SK-N-SH (cell line): ENCODE results near the gene BUB3. TPM values are rescaled to one million over a fixed set of nuclear protein-coding genes. Genes with fewer than 3 reads are reported as not detected.
A peak's percentile ranks its signal among the peaks of the same experiment; 100 is the strongest.

Experiments used
- CTCF ChIA-PET: fragments of 300-600, 350-600 bp; formaldehyde crosslinking; extraction: SDS; loops from one replicate; lab custom pipeline; 2021; lab: Yijun Ruan, JAX
- POLR2A ChIA-PET: fragments of 350-600 bp; sonication (Branson Sonifier 250); formaldehyde crosslinking; extraction: SDS; loops from one replicate; lab custom pipeline; 2020; ENCODE audit warnings: antibody characterized with exemption, inconsistent platforms; lab: Yijun Ruan, JAX
- DNase-seq: peaks from one replicate; pipeline ENCODE4 v3.0.0; 2012
- H2AFZ ChIP-seq: fragments of 200-600 bp; sonication (generic); 2 replicates; pipeline ENCODE4 v1.8.1; 2016; ENCODE audit warnings: antibody characterized with exemption, mild to moderate bottlenecking, low read depth
- H3F3A ChIP-seq: fragments of 200-600 bp; sonication (generic); replicated peaks from 2 replicates; pipeline ENCODE3; 2016; ENCODE audit warnings: antibody characterized with exemption, mild to moderate bottlenecking; ENCODE audit not compliant: insufficient read depth
- H3K27ac ChIP-seq, 2 experiments: fragments of 200-500 bp in 1 of 2; fragments of 200-600 bp in 1 of 2; sonication (Bioruptor generic) in 1 of 2; sonication (generic), shearing (Covaris generic) in 1 of 2; 2 replicates each; pipeline versions ENCODE4 v1.5.1 to v1.6.1; 2014 to 2016; ENCODE audit warnings: low read depth in 2 of 2, inconsistent platforms in 1 of 2, low read length in 1 of 2, mild to moderate bottlenecking in 1 of 2, mixed read lengths in 1 of 2
- H3K27me3 ChIP-seq: fragments of 200-600 bp; sonication (generic), shearing (Covaris generic); 2 replicates; pipeline ENCODE4 v1.6.1; 2016; ENCODE audit warnings: mixed run types; ENCODE audit not compliant: insufficient read depth
- H3K36me3 ChIP-seq, 2 experiments: fragments of 200-500 bp in 1 of 2; fragments of 200-600 bp in 1 of 2; sonication (Bioruptor generic) in 1 of 2; sonication (generic) in 1 of 2; replicated peaks in 1 of 2; 2 replicates each; pipeline versions ENCODE3 to v1.5.1; 2014 to 2016; ENCODE audit warnings: low read length in 1 of 2, mild to moderate bottlenecking in 1 of 2; ENCODE audit not compliant: insufficient read depth in 2 of 2, control insufficient read depth in 1 of 2
- H3K4me1 ChIP-seq, 2 experiments: fragments of 200-500 bp in 1 of 2; fragments of 200-600 bp in 1 of 2; sonication (Bioruptor generic) in 1 of 2; sonication (generic), shearing (Covaris generic) in 1 of 2; 2 replicates each; pipeline versions ENCODE4 v1.5.1 to v1.6.1; 2014 to 2016; ENCODE audit warnings: low read depth in 1 of 2, low read length in 1 of 2, mixed run types in 1 of 2; ENCODE audit not compliant: insufficient read depth in 2 of 2, control insufficient read depth in 1 of 2
- H3K4me2 ChIP-seq: fragments of 200-600 bp; sonication (generic), shearing (Covaris generic); 2 replicates; pipeline ENCODE4 v1.6.1; 2017; ENCODE audit warnings: mixed run types
- H3K4me3 ChIP-seq, 2 experiments: fragments of 200-500 bp in 1 of 2; fragments of 200-600 bp in 1 of 2; sonication (Bioruptor generic) in 1 of 2; sonication (generic), shearing (Covaris generic) in 1 of 2; 2 replicates each; pipeline versions ENCODE4 v1.5.1 to v1.8.1; 2014 to 2016; ENCODE audit warnings: low read depth in 2 of 2, inconsistent platforms in 1 of 2, low read length in 1 of 2, mild to moderate bottlenecking in 1 of 2, mixed read lengths in 1 of 2, moderate library complexity in 1 of 2
- H3K79me2 ChIP-seq: fragments of 200-600 bp; sonication (generic); 2 replicates; pipeline ENCODE4 v1.8.1; 2017; ENCODE audit warnings: mild to moderate bottlenecking; ENCODE audit not compliant: insufficient read depth
- H3K9ac ChIP-seq: fragments of 200-600 bp; sonication (generic); 2 replicates; pipeline ENCODE4 v1.6.1; 2017; ENCODE audit warnings: mixed run types
- H3K9me2 ChIP-seq: fragments of 200-600 bp; sonication (generic); 2 replicates; pipeline ENCODE4 v1.6.1; 2017; ENCODE audit warnings: mixed run types
- H3K9me3 ChIP-seq: fragments of 200-600 bp; sonication (generic); 2 replicates; pipeline ENCODE4 v1.6.1; 2017; ENCODE audit warnings: mixed run types, mild to moderate bottlenecking, moderate library complexity
- H4K20me1 ChIP-seq: fragments of 200-600 bp; sonication (generic); 2 replicates; pipeline ENCODE4 v1.6.1; 2017; ENCODE audit warnings: mild to moderate bottlenecking, mixed run types; ENCODE audit not compliant: insufficient read depth
- CTCF ChIP-seq: fragments of 200-600 bp; sonication (generic); IDR thresholded peaks from 2 replicates; pipeline ENCODE4 v1.6.1; 2017; ENCODE audit warnings: antibody characterized with exemption, mild to moderate bottlenecking, moderate library complexity
- ELF1 ChIP-seq: IDR thresholded peaks from 2 replicates; pipeline ENCODE4 v1.4.0; 2012
- EZH2phosphoT487 ChIP-seq: fragments of 200-600 bp; sonication (generic); IDR thresholded peaks from 2 replicates; pipeline ENCODE4 v1.6.1; 2017; ENCODE audit warnings: low read depth, mixed run types, mild to moderate bottlenecking, antibody characterized with exemption, moderate library complexity, borderline replicate concordance
- FOSL2 ChIP-seq: IDR thresholded peaks from 2 replicates; pipeline ENCODE4 v1.4.0; 2012; ENCODE audit warnings: low read depth, mild to moderate bottlenecking, moderate library complexity, borderline replicate concordance
- FOXM1 ChIP-seq: IDR thresholded peaks from 2 replicates; pipeline ENCODE4 v1.4.0; 2012; ENCODE audit warnings: low read depth, mild to moderate bottlenecking
- GATA2 ChIP-seq: sonication (generic); formaldehyde crosslinking; IDR thresholded peaks from 2 replicates; pipeline ENCODE4 v1.5.0; 2020; ENCODE audit warnings: mild to moderate bottlenecking, missing genetic modification reagents
- IRF3 ChIP-seq: fragments of 150-350 bp; IDR thresholded peaks from 2 replicates; pipeline ENCODE4 v1.6.1; 2016; ENCODE audit warnings: mild to moderate bottlenecking, low read depth, low read length
- JUND ChIP-seq: IDR thresholded peaks from 2 replicates; pipeline ENCODE4 v1.4.0; 2012
- MAX ChIP-seq: IDR thresholded peaks from 2 replicates; pipeline ENCODE4 v1.4.0; 2012; ENCODE audit warnings: low read depth
- RAD21 ChIP-seq: IDR thresholded peaks from 2 replicates; pipeline ENCODE4 v1.6.1; 2012; ENCODE audit warnings: mild to moderate bottlenecking, low read length
- TAF1 ChIP-seq: IDR thresholded peaks from 2 replicates; pipeline ENCODE4 v1.6.1; 2012; ENCODE audit warnings: low read depth, mild to moderate bottlenecking, low read length, moderate library complexity, borderline replicate concordance
- TEAD4 ChIP-seq: IDR thresholded peaks from 2 replicates; pipeline ENCODE4 v1.4.0; 2012; ENCODE audit warnings: mild to moderate bottlenecking, borderline replicate concordance; ENCODE audit not compliant: insufficient read depth
- YY1 ChIP-seq: IDR thresholded peaks from 2 replicates; pipeline ENCODE4 v1.4.0; 2012; ENCODE audit warnings: low read depth, mild to moderate bottlenecking
- ZBTB33 ChIP-seq: IDR thresholded peaks from 2 replicates; pipeline ENCODE4 v1.4.0; 2012; ENCODE audit warnings: low read depth, borderline replicate concordance
- WGBS: methylation state at CpG from one replicate; pipeline ENCODE4 v1.1.6; 2017; ENCODE audit warnings: low lambda C conversion rate; 5-methylcytosine and 5-hydroxymethylcytosine counted together
- polyA plus RNA-seq, 3 experiments: library from polyadenylated mRNA; depleted of rRNA; stranded (reverse); fragments of >200 nt; gene quantifications; 2 replicates each; pipeline ENCODE4 v1.2.3, GENCODE V29; 2012

BUB3 gene
- polyA plus RNA-seq, 1 of the 3 experiments (the other 2 are of a cell fraction) = 202 TPM

- Histone ChIP-seq H3K27me3 (peaks cover 99% of the 10 kb centered on the region), H3K4me1 (peaks cover 0 to 9% of the 10 kb centered on the region in 2 experiments; a peak in 1 of 4 replicates), H3K4me2 (no peak overlapping the region), H3K9me3 (no peaks in the 10 kb centered on the region), H3K9me2 (no peaks in the 10 kb centered on the region), H3K27ac (no peak overlapping the region), H3K79me2 (no peaks in the 10 kb centered on the region), H3F3A (no peaks in the 10 kb centered on the region), H3K36me3 (no peaks in the 10 kb centered on the region), H4K20me1 (0 out of 2 replicates have a peak, but pooled peaks cover 4% of the 10 kb centered on the region), H3K9ac (no peak overlapping the region), H2AFZ (no peak overlapping the region), H3K4me3 (no peak overlapping the region)
- WGBS = 23% methylated on average over 11 of the region's 33 CpGs
- no peak for DNase-seq
- ChIA-PET CTCF (interaction anchor here (4.8 to 4.9 kb wide), 2 partner anchors 9 to 237 kb away, joined by 31 to 51 read pairs; no protein-coding TSS in a partner anchor), POLR2A (no interaction called here)
- TF ChIP-seq FOXM1 (no peak), TAF1 (no peak), GATA2 (CRISPR knock-in tag) (no peak), YY1 (no peak), MAX (no peak)
These were observed 11.5 kb upstream of the BUB3 start for GRCh38 chr10:123142701-123143161.

GRCh38 chr10:123143162-123143824, 10.9 kb upstream of the BUB3 start:
- Histone ChIP-seq H3K27ac (no peak overlapping the region), H3K4me3 (no peak overlapping the region), H3F3A (no peaks in the 10 kb centered on the region), H4K20me1 (0 out of 2 replicates have a peak, but pooled peaks cover 4% of the 10 kb centered on the region), H3K9me2 (no peaks in the 10 kb centered on the region), H3K36me3 (no peaks in the 10 kb centered on the region), H3K9ac (no peak overlapping the region), H3K4me2 (no peak overlapping the region), H3K9me3 (no peaks in the 10 kb centered on the region), H3K4me1 (peaks cover 0 to 9% of the 10 kb centered on the region in 2 experiments; a peak in 1 of 4 replicates), H3K27me3 (peaks cover 99% of the 10 kb centered on the region), H2AFZ (no peak overlapping the region), H3K79me2 (no peaks in the 10 kb centered on the region)
- TF ChIP-seq TEAD4 = no peak
- WGBS = 32% methylated on average over 29 of the region's 33 CpGs
- POLR2A ChIA-PET = interaction anchor here (1.7 kb wide), 1 partner anchor 11 kb away, joined by 7 read pairs; the partner anchor contains the start of gene BUB3
- CTCF ChIA-PET = interaction anchor here (2.3 to 4.8 kb wide), 3 partner anchors 10 to 237 kb away, joined by 7 to 51 read pairs (median 51); partner anchors contain the start of gene BUB3
- peak; percentile 30 for DNase-seq

- ChIA-PET POLR2A (interaction anchor here (1.7 kb wide), 1 partner anchor 10 kb away, joined by 7 read pairs; the partner anchor contains the start of gene BUB3), CTCF (interaction anchor here (0.5 to 4.8 kb wide), 8 partner anchors 10 to 440 kb away, joined by 3 to 51 read pairs (median 4); partner anchors contain the start of gene BUB3)
- 0 out of 2 replicates have a peak, but pooled peaks cover 4% of the 10 kb centered on the region for H4K20me1 ChIP-seq
- TF ChIP-seq EZH2phosphoT487 = no peak
- no peak for TF ChIP-seq RAD21
- TF ChIP-seq FOSL2 = no peak
- no peak for TF ChIP-seq CTCF
- no peak for TF ChIP-seq TAF1
- TF ChIP-seq ELF1 = no peak
- no peak for TF ChIP-seq ZBTB33
- no peak for TF ChIP-seq MAX
- no peak for TF ChIP-seq JUND
- TF ChIP-seq IRF3 = no peak
- 30% methylated on average over 10 of the region's 10 CpGs for WGBS
- no peaks in the 10 kb centered on the region for H3F3A ChIP-seq
- no peak overlapping the region for H2AFZ ChIP-seq
- H3K79me2 ChIP-seq = no peaks in the 10 kb centered on the region
- no peak overlapping the region for H3K4me3 ChIP-seq
- peaks cover 100% of the 10 kb centered on the region for H3K27me3 ChIP-seq
- no peaks in the 10 kb centered on the region for H3K9me2 ChIP-seq
- H3K9ac ChIP-seq = no peak overlapping the region
- H3K27ac ChIP-seq = no peak overlapping the region
- H3K9me3 ChIP-seq = no peaks in the 10 kb centered on the region
- DNase-seq = no peak
- H3K4me2 ChIP-seq = no peak overlapping the region
- H3K4me1 ChIP-seq = peaks cover 0 to 9% of the 10 kb centered on the region in 2 experiments; a peak in 1 of 4 replicates
- H3K36me3 ChIP-seq = no peaks in the 10 kb centered on the region
These were observed 10.4 kb upstream of the BUB3 start for GRCh38 chr10:123143825-123144168.
